Gastroesophageal sphincter (tissue), 4 donors: Measurements from ENCODE around the gene WDR86. TPM values are rescaled to one million over a fixed set of nuclear protein-coding genes. Genes with fewer than 3 reads are reported as not detected.

Experiments
- ATAC-seq: fragments of 150-250 bp; one replicate; pipeline ENCODE4 v1.9.1; 2016; ENCODE audit warnings: mild to moderate bottlenecking, moderate library complexity
- H3K27ac ChIP-seq, 4 donors: fragments of 200-600 bp; sonication (generic) in 3 of 4; 1 replicate in 3 of 4; 2 replicates in 1 of 4; pipeline ENCODE4 v1.5.1; 2016 to 2019
- H3K27me3 ChIP-seq: fragments of 200-600 bp; sonication (generic); one replicate; pipeline ENCODE4 v1.5.1; 2019
- H3K36me3 ChIP-seq, 2 donors: fragments of 200-600 bp; sonication (generic); one replicate each; pipeline ENCODE4 v1.5.1; 2019; ENCODE audit warnings: control low read depth in 1 of 2
- H3K4me1 ChIP-seq, 3 donors: fragments of 200-600 bp; sonication (generic); 1 replicate in 2 of 3; 2 replicates in 1 of 3; pipeline ENCODE4 v1.5.1; 2016 to 2019; ENCODE audit warnings: control low read depth in 2 of 3
- H3K4me3 ChIP-seq, 2 donors: fragments of 200-600 bp; sonication (generic); one replicate each; pipeline ENCODE4 v1.5.1; 2019; ENCODE audit warnings: mild to moderate bottlenecking in 1 of 2, moderate library complexity in 1 of 2
- H3K9me3 ChIP-seq, 3 donors: fragments of 200-600 bp; sonication (generic); one replicate each; pipeline ENCODE4 v1.5.1; 2017 to 2019; ENCODE audit warnings: control low read depth in 2 of 3
- CTCF ChIP-seq, 4 experiments: fragments of 200-600 bp in 2 of 4; fragments of 450-650 bp in 2 of 4; sonication (generic) in 1 of 4; IDR thresholded peaks; one replicate each; pipeline ENCODE4 v1.5.1; 2017 to 2019; ENCODE audit warnings: antibody characterized with exemption in 4 of 4, mild to moderate bottlenecking in 2 of 4, moderate library complexity in 2 of 4
- EP300 ChIP-seq: sonication (generic); formaldehyde crosslinking; IDR thresholded peaks from one replicate; pipeline ENCODE4 v1.6.1; 2017; ENCODE audit warnings: antibody characterized with exemption, mild to moderate bottlenecking
- POLR2A ChIP-seq, 2 donors: fragments of 450-650 bp; IDR thresholded peaks; one replicate each; pipeline ENCODE4 v1.6.1; 2017; ENCODE audit warnings: antibody characterized with exemption in 2 of 2, mild to moderate bottlenecking in 2 of 2, moderate library complexity in 1 of 2
- POLR2AphosphoS5 ChIP-seq: sonication (generic); formaldehyde crosslinking; IDR thresholded peaks from one replicate; pipeline ENCODE4 v1.6.1; 2017; ENCODE audit warnings: antibody characterized with exemption
- WGBS, 2 donors: methylation state at CpG; one replicate each; pipeline ENCODE4 v1.1.5; 2018; ENCODE audit warnings: low coverage in 1 of 2; 5-methylcytosine and 5-hydroxymethylcytosine counted together
- total RNA-seq, 4 donors: library from RNA; depleted of rRNA; stranded (reverse); fragments of >200 nt; gene quantifications; one replicate each; pipeline ENCODE4 v1.1.0, GENCODE V29; 2016

Gene WDR86
- total RNA-seq, 4 donors from 2014 or later: 2.6 to 8.2 (median 5.9) TPM

DNA sequence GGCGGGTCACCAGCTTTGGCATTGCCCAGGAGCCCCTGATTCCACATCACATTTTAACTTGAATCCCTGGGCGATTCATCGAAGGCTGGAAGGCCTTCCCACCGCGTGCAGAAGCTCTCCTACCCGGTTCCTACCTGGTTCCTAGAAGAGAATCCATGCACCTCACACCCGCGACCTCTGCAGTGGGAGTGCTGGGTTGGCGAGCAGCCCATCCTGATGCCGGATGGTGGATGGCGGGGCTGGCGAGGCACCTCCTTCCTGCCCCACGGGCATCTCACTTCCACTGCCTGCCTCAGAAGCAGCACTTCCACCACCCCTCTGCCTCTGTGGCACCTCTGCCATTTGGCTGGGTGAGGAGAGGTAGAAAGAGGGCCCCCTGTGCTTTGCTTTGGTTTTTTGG lies 36.2 kb downstream of the WDR86 start:
- TF ChIP-seq POLR2A (IDR thresholded peaks at IDR 0.05) (no peak), EP300 (no peak), CTCF (IDR thresholded peaks at IDR 0.05) (no peak), POLR2AphosphoS5 (no peak)
- Histone ChIP-seq H3K9me3 (no peaks in the 10 kb centered on the region), H3K27ac (no peak overlapping the region), H3K27me3 (no peaks in the 10 kb centered on the region), H3K36me3 (peaks cover 0 to 98% of the 10 kb centered on the region in 2 donors), H3K4me1 (peaks cover 0 to 3% (median 0%) of the 10 kb centered on the region in 3 donors), H3K4me3 (no peak overlapping the region)
- WGBS, 2 donors: 100% methylated on average over 1 of the region's 13 CpGs; no CpG with 5 or more reads in 1 of the 2 donors
- ATAC-seq: no peak

GRCh38 chr7:151372612-151373265 lies 37.1 kb downstream of the WDR86 start:
- H3K9me3 ChIP-seq: no peaks in the 10 kb centered on the region
- H3K4me1 ChIP-seq: peaks cover 0 to 12% (median 7%) of the 10 kb centered on the region in 3 donors
- peaks cover 0 to 93% of the 10 kb centered on the region in 2 donors for H3K36me3 ChIP-seq
- ATAC-seq: no peak
- no peak overlapping the region for H3K27ac ChIP-seq
- WGBS, 2 donors: 82 to 95% methylated on average over 4 to 7 of the region's 10 CpGs
- TF ChIP-seq EP300 (no peak), POLR2A (IDR thresholded peaks at IDR 0.05) (no peak), CTCF (IDR thresholded peaks at IDR 0.05) (no peak), POLR2AphosphoS5 (no peak)
- H3K27me3 ChIP-seq: no peaks in the 10 kb centered on the region
- no peak overlapping the region for H3K4me3 ChIP-seq

DNA sequence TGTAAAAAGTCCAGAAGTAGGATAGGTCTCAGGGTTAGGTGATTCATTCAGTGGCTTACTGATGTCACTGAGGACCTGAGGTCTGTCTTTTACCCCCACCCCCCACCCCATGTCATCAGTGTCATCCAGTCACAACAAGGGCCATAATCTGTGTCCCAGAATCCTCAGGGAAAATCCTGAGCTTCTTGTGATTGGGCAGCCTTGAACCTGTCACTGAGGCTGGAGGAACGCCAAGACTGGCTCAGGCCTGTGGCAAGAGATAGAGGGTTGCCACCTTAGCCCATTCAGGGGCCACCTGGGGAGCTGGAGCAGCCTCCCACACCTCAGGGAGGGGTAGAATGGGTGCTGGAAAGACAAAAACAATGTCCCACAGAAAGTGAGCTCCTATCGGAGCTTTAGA lies 38.6 kb downstream of the WDR86 start:
- no peaks in the 10 kb centered on the region for H3K27me3 ChIP-seq
- WGBS, 2 donors: 86 to 100% methylated on average over 1 of the region's 2 CpGs
- H3K4me3 ChIP-seq: no peak overlapping the region
- H3K9me3 ChIP-seq: no peaks in the 10 kb centered on the region
- peaks cover 0 to 78% of the 10 kb centered on the region in 2 donors for H3K36me3 ChIP-seq
- peaks cover 0 to 27% (median 18%) of the 10 kb centered on the region in 3 donors for H3K4me1 ChIP-seq
- TF ChIP-seq POLR2A (IDR thresholded peaks at IDR 0.05) (no peak), EP300 (no peak), POLR2AphosphoS5 (no peak), CTCF (IDR thresholded peaks at IDR 0.05) (no peak)
- no peak for ATAC-seq
- no peak overlapping the region for H3K27ac ChIP-seq

DNA sequence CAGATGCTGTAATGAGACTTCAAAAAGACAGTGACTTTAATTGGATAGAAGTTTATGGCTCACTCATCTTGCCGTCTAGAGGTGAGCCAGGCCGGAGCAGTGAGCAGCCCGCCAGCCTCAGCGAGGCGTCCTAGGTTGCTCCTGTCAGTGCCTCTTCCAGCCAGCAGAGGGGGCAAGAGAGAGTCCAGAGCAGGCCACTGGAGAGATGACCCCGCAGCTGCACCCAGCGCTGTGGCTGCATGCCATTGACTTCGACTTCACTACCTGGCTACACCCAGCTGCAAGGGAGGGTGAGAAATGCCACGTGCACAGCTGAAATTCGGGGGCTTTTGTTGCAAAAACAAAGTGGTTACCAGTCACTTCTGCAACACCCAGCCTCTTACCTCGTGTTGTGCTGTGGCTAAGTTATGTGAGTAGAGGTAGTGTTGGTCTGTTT lies 41.7 kb downstream of the WDR86 start:
- TF ChIP-seq POLR2A (IDR thresholded peaks at IDR 0.05) (no peak), CTCF (IDR thresholded peaks at IDR 0.05) (peak; percentile 92 to 97 (median 94)), EP300 (no peak), POLR2AphosphoS5 (peak; percentile 44)
- H3K4me1 ChIP-seq: peaks cover 0 to 36% (median 25%) of the 10 kb centered on the region in 3 donors
- no peaks in the 10 kb centered on the region for H3K27me3 ChIP-seq
- H3K9me3 ChIP-seq: no peaks in the 10 kb centered on the region
- H3K27ac ChIP-seq: peak overlapping the region in 3 of 4 donors; percentile 77 to 86 (median 82)
- peak; percentile 90 for ATAC-seq
- WGBS, 2 donors: 11 to 28% methylated on average over 3 to 9 of the region's 11 CpGs
- H3K36me3 ChIP-seq: peaks cover 0 to 60% of the 10 kb centered on the region in 2 donors
- H3K4me3 ChIP-seq: no peak overlapping the region

DNA sequence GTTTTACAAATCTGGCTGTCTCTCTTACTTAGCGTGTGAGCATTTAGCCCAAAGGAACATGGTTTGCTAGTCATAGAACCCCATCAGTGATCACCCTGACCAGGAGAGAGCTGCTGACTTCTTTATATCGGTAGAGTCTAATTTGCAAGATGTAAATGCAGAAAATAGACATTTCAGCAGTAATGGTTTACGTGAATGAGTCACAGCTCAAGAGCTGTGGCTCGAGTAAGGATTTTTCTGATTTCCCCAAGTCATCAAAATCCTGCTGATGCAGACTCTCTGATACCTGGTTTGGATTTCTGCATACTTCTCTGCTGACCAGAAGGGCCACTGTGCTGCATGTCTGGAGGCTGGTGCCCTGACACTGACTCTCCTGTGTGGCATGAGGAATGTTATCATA lies 42.6 kb downstream of the WDR86 start:
- no peaks in the 10 kb centered on the region for H3K27me3 ChIP-seq
- ATAC-seq: no peak
- H3K4me3 ChIP-seq: no peak overlapping the region
- no peaks in the 10 kb centered on the region for H3K9me3 ChIP-seq
- H3K36me3 ChIP-seq: peaks cover 0 to 60% of the 10 kb centered on the region in 2 donors
- H3K4me1 ChIP-seq: peaks cover 0 to 36% (median 25%) of the 10 kb centered on the region in 3 donors
- H3K27ac ChIP-seq: peak overlapping the region in 3 of 4 donors; percentile 77 to 86 (median 82)
- TF ChIP-seq EP300: no peak
- TF ChIP-seq POLR2A (IDR thresholded peaks at IDR 0.05): no peak
- no peak for TF ChIP-seq POLR2AphosphoS5
- no peak for TF ChIP-seq CTCF (IDR thresholded peaks at IDR 0.05)
- 25 to 33% methylated on average over 2 to 4 of the region's 4 CpGs for WGBS, 2 donors
